Stimulated activated CD8-positive, alpha-beta memory T cell treated with anti-CD3 and anti-CD28 coated beads, Interleukin-7, amount 100 ng/mL, for 1 hour (primary cell): ENCODE results near the gene METAP1D.
"Not testable (repeated sequence)": the region's sequence is repeated elsewhere in the genome, so short reads cannot be mapped to it uniquely, and the experiment has no call there.

ENCODE experiments used
- DNase-seq, 2 donors: peaks; one replicate each; pipeline ENCODE4 v3.0.0-alpha.2; 2020; ENCODE audit warnings: low read depth in 2 of 2

The METAP1D gene

GRCh38 chr2:172102391-172103359 lies 102.9 kb downstream of the METAP1D start, which contains the start of gene DLX2:
Gene DLX2 (minus strand): TSS chr2:172102900. CDS start chr2:172102538, 362 bp downstream.
- no peak for DNase-seq

GRCh38 chr2:172103471-172104272 lies 103.9 kb downstream of the METAP1D start:
- DNase-seq: peak in 1 of 2 donors; percentile 53

GRCh38 chr2:172105471-172106107 lies 105.8 kb downstream of the METAP1D start:
- DNase-seq: no peak

- DNase-seq: no peak
These were observed 106.6 kb downstream of the METAP1D start for GRCh38 chr2:172106108-172106961.

GRCh38 chr2:172107690-172108586 lies 108.2 kb downstream of the METAP1D start:
- DNase-seq: no peak

- no peak for DNase-seq
These were observed 108.8 kb downstream of the METAP1D start for GRCh38 chr2:172108587-172108930.

- no peak for DNase-seq
These were observed 109.7 kb downstream of the METAP1D start for GRCh38 chr2:172109256-172109987.

- DNase-seq: no peak
These were observed 110.4 kb downstream of the METAP1D start for GRCh38 chr2:172109988-172110811.

GRCh38 chr2:172113617-172114016 lies 113.9 kb downstream of the METAP1D start:
- no peak for DNase-seq

GRCh38 chr2:172114176-172114575 lies 114.4 kb downstream of the METAP1D start:
- not testable (repeated sequence) for DNase-seq

- DNase-seq: no peak
These were observed 114.8 kb downstream of the METAP1D start for GRCh38 chr2:172114579-172114978.

- no peak for DNase-seq
These were observed 116.4 kb downstream of the METAP1D start for GRCh38 chr2:172116107-172116506.

- DNase-seq: no peak
These were observed 119.3 kb downstream of the METAP1D start for GRCh38 chr2:172119089-172119488.

- no peak for DNase-seq
These were observed 120.4 kb downstream of the METAP1D start for GRCh38 chr2:172120118-172120517.

GRCh38 chr2:172128484-172128883 lies 128.7 kb downstream of the METAP1D start:
- DNase-seq: no peak

GRCh38 chr2:172129404-172129803 lies 129.7 kb downstream of the METAP1D start:
- no peak for DNase-seq
